CD4-positive, alpha-beta T cell treated with Interleukin-17A for 1 hour (primary cell): ENCODE data around the gene RPS29.
"Not testable (repeated sequence)": the region's sequence is repeated elsewhere in the genome, so short reads cannot be mapped to it uniquely, and the experiment has no call there.

Experiments used
- DNase-seq: peaks from one replicate; pipeline ENCODE4 v3.0.0-alpha.2; 2020

RPS29 gene

GRCh38 chr14:49585803-49586672 is at the start of gene RPS29:
RPS29 (minus strand) TSS chr14:49586380; CDS start chr14:49586346, 34 bp downstream.
- peak; percentile 99 for DNase-seq

- peak; percentile 84 for DNase-seq
Observed at GRCh38 chr14:49634547-49635334, 48.6 kb upstream of the RPS29 start, which contains the start of gene DNAAF2. DNAAF2 (minus strand) TSS chr14:49635244; CDS start chr14:49635149, 95 bp downstream.

- peak; percentile 95 for DNase-seq
Observed at GRCh38 chr14:49633640-49634546, 47.7 kb upstream of the RPS29 start.

- DNase-seq: peak; percentile 76
Observed at GRCh38 chr14:49623941-49624839, 38.0 kb upstream of the RPS29 start.

- no peak for DNase-seq
Observed at GRCh38 chr14:49623387-49623786, 37.2 kb upstream of the RPS29 start.

GRCh38 chr14:49622022-49622607 is 35.9 kb upstream of the RPS29 start:
- DNase-seq: no peak

GRCh38 chr14:49621114-49621881 is 35.1 kb upstream of the RPS29 start:
- no peak for DNase-seq

GRCh38 chr14:49620182-49621113 is 34.3 kb upstream of the RPS29 start, which contains the start of the genes MGAT2 and RPL36AL:
MGAT2 (plus strand) TSS chr14:49620799; CDS start chr14:49621269, 470 bp downstream.
RPL36AL (minus strand) TSS chr14:49620626; CDS start chr14:49619104, 1,522 bp downstream.
- peak; percentile 95 for DNase-seq

GRCh38 chr14:49619730-49620129 is 33.5 kb upstream of the RPS29 start:
- no peak for DNase-seq

- DNase-seq: not testable (repeated sequence)
Observed at GRCh38 chr14:49619273-49619672, 33.1 kb upstream of the RPS29 start.

- DNase-seq: no peak
Observed at GRCh38 chr14:49617852-49618519, 31.8 kb upstream of the RPS29 start.

GRCh38 chr14:49615776-49616175 is 29.6 kb upstream of the RPS29 start:
- no peak for DNase-seq

GRCh38 chr14:49614196-49614595 is 28.0 kb upstream of the RPS29 start:
- no peak for DNase-seq

GRCh38 chr14:49612671-49613070 is 26.5 kb upstream of the RPS29 start:
- no peak for DNase-seq

- no peak for DNase-seq
Observed at GRCh38 chr14:49612251-49612650, 26.1 kb upstream of the RPS29 start.

- no peak for DNase-seq
Observed at GRCh38 chr14:49607583-49607982, 21.4 kb upstream of the RPS29 start.

- DNase-seq: peak; percentile 87
Observed at GRCh38 chr14:49598485-49599300, 12.5 kb upstream of the RPS29 start, which contains the start of gene LRR1. LRR1 (plus strand) TSS chr14:49598940; CDS start chr14:49599021, 81 bp downstream.

- DNase-seq: no peak
Observed at GRCh38 chr14:49598189-49598484, 12.0 kb upstream of the RPS29 start.
